NT2/D1 (cell line): ENCODE results near the gene PEDS1.
"Not testable (repeated sequence)": the region's sequence is repeated elsewhere in the genome, so short reads cannot be mapped to it uniquely, and the experiment has no call there.

Source experiments
- DNase-seq: peaks from one replicate; pipeline ENCODE4 v3.0.0-alpha.2; 2011; ENCODE audit warnings: low read depth, low spot score
- H3K27me3 ChIP-seq: 2 replicates; pipeline ENCODE4 v1.6.0; 2011; ENCODE audit warnings: mild to moderate bottlenecking; ENCODE audit not compliant: insufficient read length, insufficient read depth
- H3K36me3 ChIP-seq: 2 replicates; pipeline ENCODE4 v1.6.1; 2011; ENCODE audit warnings: mild to moderate bottlenecking, low read length, mixed read lengths; ENCODE audit not compliant: insufficient read depth, insufficient read length
- H3K4me1 ChIP-seq: 2 replicates; pipeline ENCODE4 v1.5.1; 2011; ENCODE audit not compliant: insufficient read depth, insufficient read length
- H3K4me3 ChIP-seq: 2 replicates; pipeline ENCODE4 v1.5.1; 2011; ENCODE audit warnings: low read depth; ENCODE audit not compliant: insufficient read length
- H3K9ac ChIP-seq: 2 replicates; pipeline ENCODE4 v1.6.0; 2011; ENCODE audit warnings: low read depth; ENCODE audit not compliant: insufficient read length
- H3K9me3 ChIP-seq: 2 replicates; pipeline ENCODE4 v1.5.1; 2011; ENCODE audit warnings: mild to moderate bottlenecking, low read length; ENCODE audit not compliant: insufficient read depth
- SUZ12 ChIP-seq: IDR thresholded peaks from 2 replicates; pipeline ENCODE4 v1.6.1; 2011; ENCODE audit not compliant: insufficient read length, insufficient read depth; ENCODE audit errors: extremely low read depth
- YY1 ChIP-seq: IDR thresholded peaks from 2 replicates; pipeline ENCODE4 v1.6.1; 2011; ENCODE audit not compliant: insufficient read length, insufficient read depth
- ZNF274 ChIP-seq: IDR thresholded peaks from 2 replicates; pipeline ENCODE4 v1.6.1; 2011; ENCODE audit warnings: mild to moderate bottlenecking, low read depth, low read length

Gene PEDS1

DNA sequence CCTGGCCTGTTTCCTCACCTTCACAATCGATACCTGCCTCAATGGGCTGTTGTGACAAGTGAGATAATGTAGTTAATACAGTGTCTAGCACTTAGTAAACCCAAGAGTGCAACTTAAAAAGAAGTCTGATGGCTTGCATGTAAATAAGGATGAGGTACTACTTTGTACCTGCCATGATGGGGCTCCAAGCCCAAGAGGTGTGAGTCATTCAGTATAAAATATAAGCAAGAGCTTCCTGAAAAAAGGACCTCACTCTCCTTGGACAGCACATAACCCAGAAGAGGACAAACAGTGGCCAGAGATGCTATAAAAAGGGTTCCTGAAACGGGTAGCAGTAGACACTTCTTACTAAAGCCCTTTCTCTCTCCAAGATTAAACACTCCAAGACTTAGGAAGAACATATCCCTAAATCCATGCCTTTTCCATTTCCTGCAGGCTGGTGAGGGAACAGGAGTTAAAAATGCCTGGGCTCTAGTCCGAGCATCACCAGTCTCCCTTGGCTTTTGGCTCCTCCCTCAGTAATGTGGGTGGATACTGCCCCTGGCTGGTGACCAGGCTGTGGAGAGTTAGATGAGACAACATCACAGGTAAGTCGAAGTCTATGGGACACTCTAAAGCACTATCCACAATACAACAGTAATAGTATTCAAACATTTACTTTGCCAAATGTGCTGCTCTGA is 44.8 kb downstream of the PEDS1 start:
- H3K9ac ChIP-seq, result no peak overlapping the region
- no peaks in the 10 kb centered on the region for H3K9me3 ChIP-seq
- H3K4me1 ChIP-seq, result peaks cover 5% of the 10 kb centered on the region
- H3K27me3 ChIP-seq, result no peaks in the 10 kb centered on the region
- peaks cover 40% of the 10 kb centered on the region for H3K36me3 ChIP-seq
- DNase-seq, result no peak
- H3K4me3 ChIP-seq, result no peak overlapping the region
- no peak for TF ChIP-seq ZNF274

DNA sequence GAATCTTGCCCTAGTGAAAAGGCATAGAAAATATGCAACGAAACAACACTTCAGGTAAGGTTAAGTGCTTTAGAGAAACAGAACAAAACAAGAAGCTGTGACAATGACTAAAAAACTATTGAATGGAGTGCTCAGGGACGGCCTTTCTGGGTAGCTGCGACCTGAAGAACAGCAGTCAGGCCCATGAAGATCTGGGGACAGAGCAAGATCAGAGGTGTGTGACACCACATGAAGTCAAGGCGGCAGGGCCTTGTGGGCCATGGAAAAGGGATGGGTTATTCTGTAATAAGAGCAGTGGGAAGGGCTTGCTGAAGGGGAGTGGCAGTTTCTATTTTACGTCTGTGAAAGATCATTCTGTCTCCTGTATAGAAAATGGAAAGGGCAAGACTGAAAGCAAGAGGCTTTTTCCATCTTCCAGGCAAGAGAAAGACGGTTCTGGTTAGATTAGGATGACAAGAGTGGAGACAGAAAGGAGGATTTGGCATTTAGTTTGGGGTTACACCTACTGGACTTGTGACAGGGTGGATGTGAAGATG is 45.7 kb downstream of the PEDS1 start:
- no peaks in the 10 kb centered on the region for H3K27me3 ChIP-seq
- peaks cover 5% of the 10 kb centered on the region for H3K4me1 ChIP-seq
- TF ChIP-seq SUZ12, result no peak
- TF ChIP-seq ZNF274, result no peak
- TF ChIP-seq YY1, result no peak
- peaks cover 40% of the 10 kb centered on the region for H3K36me3 ChIP-seq
- no peak overlapping the region for H3K4me3 ChIP-seq
- H3K9ac ChIP-seq, result no peak overlapping the region
- no peaks in the 10 kb centered on the region for H3K9me3 ChIP-seq
- DNase-seq, result no peak

DNA sequence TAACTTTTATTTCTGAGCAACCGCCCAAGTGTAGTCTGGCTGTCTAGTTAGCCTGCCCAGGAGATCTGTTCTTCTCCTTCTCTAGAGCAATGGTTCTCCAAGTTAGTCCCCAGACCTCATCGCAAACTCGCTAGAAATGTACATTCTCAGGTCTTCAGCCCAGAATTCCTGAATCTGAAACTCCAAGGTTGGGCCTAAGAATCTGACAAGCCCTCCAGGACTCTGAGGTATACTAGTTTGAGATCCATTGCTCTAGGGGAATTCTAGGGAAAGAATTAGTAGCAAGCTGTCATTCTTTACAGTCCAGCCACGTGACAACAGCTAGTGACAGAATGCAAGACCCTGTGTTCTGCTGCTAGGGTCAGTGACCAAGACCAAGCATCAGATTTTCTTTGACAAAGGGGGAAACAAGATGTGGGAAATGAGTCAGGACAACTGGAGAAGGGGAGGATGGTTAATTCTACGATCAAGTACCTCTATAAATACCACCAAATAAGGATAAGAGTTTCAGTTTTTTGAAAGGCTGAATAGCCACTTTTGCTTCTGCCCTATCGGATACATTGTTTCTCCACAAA is 46.4 kb downstream of the PEDS1 start:
- Histone ChIP-seq H3K9ac (no peak overlapping the region), H3K4me1 (peaks cover 5% of the 10 kb centered on the region), H3K4me3 (no peak overlapping the region), H3K9me3 (no peaks in the 10 kb centered on the region), H3K27me3 (no peaks in the 10 kb centered on the region), H3K36me3 (peaks cover 46% of the 10 kb centered on the region)
- TF ChIP-seq ZNF274, result no peak
- no peak for TF ChIP-seq YY1
- no peak for TF ChIP-seq SUZ12
- DNase-seq, result no peak

- not testable (repeated sequence) for H3K9me3 ChIP-seq, H3K4me3 ChIP-seq, H3K9ac ChIP-seq, DNase-seq, H3K27me3 ChIP-seq, H3K4me1 ChIP-seq
- H3K36me3 ChIP-seq, result peaks cover 50% of the 10 kb centered on the region
These were observed 46.9 kb downstream of the PEDS1 start for GRCh38 chr20:50106669-50107068.
